Neural progenitor cell (in vitro differentiated cells): ENCODE measurements around the gene METTL16.

Experiments
- CTCF ChIP-seq: fragments of 200-600 bp; sonication (generic); IDR thresholded peaks from 2 replicates; pipeline ENCODE4 v1.5.1; 2017; ENCODE audit warnings: antibody characterized with exemption, mild to moderate bottlenecking
- EZH2 ChIP-seq: fragments of 200-600 bp; sonication (generic); IDR thresholded peaks from 2 replicates; pipeline ENCODE4 v1.6.1; 2017; ENCODE audit warnings: antibody characterized with exemption, mild to moderate bottlenecking, moderate library complexity
- EZH2phosphoT487 ChIP-seq: fragments of 200-600 bp; sonication (generic); IDR thresholded peaks from 2 replicates; pipeline ENCODE4 v1.6.1; 2017; ENCODE audit warnings: antibody characterized with exemption

DNA sequence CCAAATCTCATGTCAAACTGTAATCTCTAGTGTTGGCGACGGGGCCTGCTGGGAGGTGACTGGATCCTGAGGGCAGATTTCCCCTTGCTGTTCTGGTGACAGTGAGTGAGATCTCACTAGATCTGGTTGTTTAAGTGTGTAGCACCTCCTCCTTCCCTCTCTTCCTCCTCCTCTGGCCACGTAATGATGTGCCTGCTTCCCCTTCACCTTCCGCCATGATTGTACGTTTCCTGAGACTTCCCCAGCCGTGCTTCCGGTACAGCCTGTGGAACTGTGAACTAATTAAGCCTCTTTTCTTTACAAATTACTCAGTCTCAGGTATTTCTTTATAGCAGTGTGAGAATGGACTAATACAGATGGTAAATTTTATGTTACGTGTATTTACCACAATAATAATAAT is 49.2 kb downstream of the METTL16 start:
- TF ChIP-seq CTCF (no peak), EZH2phosphoT487 (no peak), EZH2 (no peak)
